Measurements from ENCODE around the gene PPOX.
A peak's percentile ranks its signal among the peaks of the same experiment; 100 is the strongest.

PPOX gene

GRCh38 chr1:161176468-161177111, 10.4 kb downstream of the PPOX start:
- no peak for DNase-seq

GRCh38 chr1:161177112-161177935, 11.1 kb downstream of the PPOX start, which contains the start of gene B4GALT3:
B4GALT3 (minus strand) TSS chr1:161177507; CDS start chr1:161176060, 1,447 bp downstream.
- DNase-seq = peak; percentile 98

- DNase-seq = no peak
These were observed 11.7 kb downstream of the PPOX start for GRCh38 chr1:161177936-161178244.

GRCh38 chr1:161179698-161180097, 13.5 kb downstream of the PPOX start:
- no peak for DNase-seq

GRCh38 chr1:161180639-161181038, 14.4 kb downstream of the PPOX start:
- no peak for DNase-seq

GRCh38 chr1:161182214-161182613, 16.0 kb downstream of the PPOX start:
- peak; percentile 43 for DNase-seq

- peak; percentile 53 for DNase-seq
These were observed 19.1 kb downstream of the PPOX start for GRCh38 chr1:161185282-161185682.

- DNase-seq = no peak
These were observed 19.6 kb downstream of the PPOX start for GRCh38 chr1:161185732-161186311.

GRCh38 chr1:161187311-161187710, 21.1 kb downstream of the PPOX start:
- DNase-seq = no peak

- no peak for DNase-seq
These were observed 22.2 kb downstream of the PPOX start for GRCh38 chr1:161188381-161188780.

GRCh38 chr1:161189036-161189435, 22.8 kb downstream of the PPOX start:
- DNase-seq = no peak

- no peak for DNase-seq
These were observed 24.8 kb downstream of the PPOX start for GRCh38 chr1:161190962-161191521.

- DNase-seq = no peak
These were observed 25.7 kb downstream of the PPOX start for GRCh38 chr1:161191971-161192370.

GRCh38 chr1:161192476-161193465, 26.5 kb downstream of the PPOX start:
- DNase-seq = peak; percentile 57

- DNase-seq = no peak
These were observed 27.5 kb downstream of the PPOX start for GRCh38 chr1:161193561-161194235.

- DNase-seq = no peak
These were observed 28.9 kb downstream of the PPOX start for GRCh38 chr1:161195171-161195570.

- no peak for DNase-seq
These were observed 29.9 kb downstream of the PPOX start for GRCh38 chr1:161196111-161196510.

GRCh38 chr1:161196521-161197451, 30.6 kb downstream of the PPOX start:
- no peak for DNase-seq

- no peak for DNase-seq
These were observed 31.5 kb downstream of the PPOX start for GRCh38 chr1:161197560-161198193.

- DNase-seq = no peak
These were observed 32.1 kb downstream of the PPOX start for GRCh38 chr1:161198194-161198896.
